TTC549 (cell line): Measurements from ENCODE around the gene CCM2L.
A peak's percentile ranks its signal among the peaks of the same experiment; 100 is the strongest.
"Not testable (repeated sequence)": the region's sequence is repeated elsewhere in the genome, so short reads cannot be mapped to it uniquely, and the experiment has no call there.

Experiments
- FAIRE-seq: peaks from 2 replicates; lab custom pipeline; 2012; peaks lifted over from hg19 to GRCh38; lab: Jason Lieb, UNC

Gene CCM2L

GRCh38 chr20:32031007-32031958 lies 21.0 kb downstream of the CCM2L start:
- peak; percentile 23 for FAIRE-seq

DNA sequence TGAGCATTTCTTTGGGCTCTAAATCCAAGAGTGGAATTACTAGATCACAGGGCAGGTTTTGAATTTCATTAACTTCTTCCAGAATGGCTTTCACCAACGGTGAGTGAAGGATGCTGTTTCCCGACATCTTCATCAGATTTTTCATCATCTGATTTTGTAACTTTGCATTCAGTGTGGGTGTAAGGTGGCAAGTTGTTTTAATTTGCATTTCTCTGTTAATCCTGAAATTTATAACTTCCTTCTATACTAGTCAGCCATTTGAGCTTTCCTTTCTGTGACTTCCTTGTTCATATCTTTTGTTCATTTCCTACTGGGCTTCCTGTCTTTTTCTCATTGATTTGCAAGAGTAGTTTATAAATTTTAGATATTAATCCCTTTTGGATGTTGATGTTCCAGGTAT lies 23.1 kb downstream of the CCM2L start:
- no peak for FAIRE-seq

DNA sequence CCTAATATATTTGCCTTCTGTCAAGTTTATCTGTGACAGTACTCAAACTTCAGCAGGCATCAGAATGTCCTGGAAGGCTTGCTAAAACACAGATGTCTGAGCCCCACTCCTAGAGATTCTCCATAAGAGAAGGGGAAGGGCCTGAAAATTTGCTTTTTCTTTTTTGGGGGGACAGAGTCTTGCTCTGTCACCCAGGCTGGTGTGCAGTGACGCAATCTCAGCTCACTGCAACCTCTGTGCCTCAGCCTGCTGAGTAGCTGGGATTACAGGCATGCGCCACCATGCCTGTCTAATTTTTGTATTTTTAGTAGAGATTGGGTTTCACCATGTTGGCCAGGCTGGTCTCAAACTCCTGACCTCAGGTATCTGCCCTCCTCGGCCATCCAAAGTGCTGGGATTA lies 23.5 kb downstream of the CCM2L start:
- FAIRE-seq, result not testable (repeated sequence)

DNA sequence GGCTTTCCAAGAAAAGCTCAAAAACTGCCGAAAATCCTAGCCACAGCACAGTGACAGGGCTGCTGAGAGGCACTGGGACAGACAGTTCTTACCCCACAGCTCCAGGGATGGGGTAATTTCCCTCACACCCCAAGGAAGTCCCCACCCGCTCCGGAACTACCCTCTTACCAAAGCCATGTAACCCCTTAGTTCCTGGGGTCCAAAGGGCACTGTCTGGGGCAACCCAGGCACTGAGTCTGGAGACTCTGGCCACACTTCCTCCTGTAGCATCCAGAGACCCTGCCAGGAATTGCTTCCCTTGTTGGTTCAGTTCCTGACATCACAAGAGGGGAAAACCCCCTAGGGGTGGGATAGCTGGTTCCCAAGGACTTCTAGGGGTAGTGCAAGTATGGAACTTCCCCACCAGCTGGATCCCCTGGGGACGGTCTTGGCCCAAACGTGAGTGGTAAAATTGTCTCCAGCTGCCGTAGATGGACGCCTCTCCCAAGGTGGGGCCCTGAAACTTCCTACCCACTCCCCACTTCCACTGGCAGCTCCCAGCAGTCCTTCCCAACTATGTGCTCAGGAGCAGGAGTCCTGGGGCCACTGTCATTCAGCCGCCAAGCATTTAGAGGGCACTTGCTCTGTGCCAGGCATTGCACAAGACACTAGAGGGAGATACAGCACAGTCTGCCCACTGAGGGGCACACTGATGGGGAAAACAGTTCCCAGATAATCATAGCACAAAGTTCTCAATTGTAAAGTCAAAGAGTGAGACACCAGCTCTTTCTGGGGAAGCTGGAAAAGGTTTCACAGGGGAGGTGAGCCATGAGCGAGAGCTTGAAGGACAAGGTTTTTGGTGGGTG lies 24.6 kb downstream of the CCM2L start:
- FAIRE-seq, result no peak

- no peak for FAIRE-seq
Measured at GRCh38 chr20:32035426-32035779, 25.2 kb downstream of the CCM2L start.

- no peak for FAIRE-seq
Measured at GRCh38 chr20:32036252-32036651, 26.0 kb downstream of the CCM2L start.

DNA sequence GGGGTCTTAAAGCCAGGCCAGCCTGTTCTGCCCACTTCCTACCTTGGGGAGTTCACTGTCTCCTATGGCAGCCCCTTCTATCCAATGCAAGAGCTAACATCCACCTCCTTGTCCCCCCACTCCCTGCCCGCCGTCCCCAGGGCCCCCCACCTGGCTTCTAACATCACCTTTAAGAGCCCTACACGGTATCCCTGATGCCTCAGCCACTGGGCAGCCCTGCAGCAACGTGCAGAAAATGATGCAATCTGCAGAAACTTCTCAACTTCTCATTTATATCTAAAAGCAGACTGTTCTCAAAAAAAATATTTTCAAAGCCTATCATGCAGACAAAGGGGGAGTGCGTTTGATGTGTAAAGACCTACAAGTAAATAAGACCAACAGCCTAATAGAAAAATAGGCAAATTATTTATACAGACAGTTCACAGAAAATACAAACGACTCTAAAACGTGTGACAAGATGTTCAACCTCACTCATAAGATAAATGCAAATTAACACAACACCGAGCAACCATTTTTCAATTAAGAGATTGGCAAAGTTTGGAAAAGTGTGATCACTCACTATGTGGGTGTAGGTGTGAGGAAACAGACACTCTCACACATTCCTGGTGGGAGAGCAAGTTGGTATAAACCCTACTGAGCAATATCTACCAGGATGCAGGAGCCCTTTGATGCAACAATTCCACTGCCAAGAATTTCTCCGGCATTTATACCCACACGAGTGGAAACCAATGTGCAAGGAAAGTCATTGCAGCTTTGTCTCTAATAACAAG lies 26.7 kb downstream of the CCM2L start:
- no peak for FAIRE-seq

DNA sequence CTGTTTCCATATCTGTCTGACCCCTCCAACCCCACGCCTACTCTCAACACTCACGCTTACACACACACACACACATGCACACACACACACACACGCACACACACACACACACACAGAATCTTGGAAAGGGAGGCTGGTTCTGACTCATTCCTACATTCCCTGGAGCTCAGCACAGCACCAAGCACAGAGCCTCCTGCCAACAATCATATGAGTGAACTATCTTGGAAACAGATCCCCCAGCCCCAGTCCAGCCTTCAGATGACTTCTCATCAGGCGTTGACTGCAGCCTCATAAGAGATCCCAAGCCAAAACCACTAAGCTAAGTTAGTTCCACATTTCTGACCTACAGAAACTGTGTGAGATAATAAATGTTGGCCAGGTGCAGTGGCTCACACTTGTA lies 27.7 kb downstream of the CCM2L start:
- FAIRE-seq, result no peak

DNA sequence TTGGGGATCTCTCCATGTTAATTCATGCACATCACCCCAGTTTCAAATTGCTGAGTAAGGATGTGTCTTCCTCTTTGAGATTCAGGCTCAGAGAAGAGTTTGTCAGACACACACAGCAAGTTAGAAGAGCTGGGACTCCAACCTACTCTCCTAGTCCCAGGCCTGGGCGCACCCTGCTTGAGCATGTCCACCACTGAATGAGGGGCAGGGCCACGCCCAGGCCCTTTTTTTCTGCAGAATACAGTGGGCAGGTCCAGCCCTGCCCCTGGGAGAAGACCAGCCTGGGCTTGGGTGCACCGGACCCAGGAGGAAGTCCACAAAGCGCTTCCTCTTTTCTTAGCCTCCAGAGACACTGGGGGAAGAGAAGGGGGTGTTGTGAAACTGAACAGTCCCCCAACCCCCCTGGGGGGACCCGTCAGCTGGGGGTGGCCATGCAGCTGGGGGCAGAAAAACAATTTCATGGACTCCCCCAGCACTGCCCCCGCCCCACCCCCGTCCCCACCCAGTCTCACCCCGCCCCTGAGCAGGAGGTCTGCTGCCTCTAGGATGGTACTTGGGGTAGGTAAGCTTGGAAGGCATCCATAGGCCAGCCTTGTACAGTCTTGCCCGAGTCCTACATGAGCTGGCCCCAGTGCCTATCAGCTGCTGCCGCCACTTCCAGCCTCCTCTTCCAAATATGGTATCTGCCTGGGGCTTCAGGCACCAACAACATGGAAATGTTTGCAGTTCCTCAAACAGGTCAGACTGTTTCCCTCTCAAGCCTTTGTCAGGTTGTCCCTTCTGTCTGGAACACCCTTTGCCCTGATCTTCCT lies 30.1 kb downstream of the CCM2L start:
- FAIRE-seq, result no peak

DNA sequence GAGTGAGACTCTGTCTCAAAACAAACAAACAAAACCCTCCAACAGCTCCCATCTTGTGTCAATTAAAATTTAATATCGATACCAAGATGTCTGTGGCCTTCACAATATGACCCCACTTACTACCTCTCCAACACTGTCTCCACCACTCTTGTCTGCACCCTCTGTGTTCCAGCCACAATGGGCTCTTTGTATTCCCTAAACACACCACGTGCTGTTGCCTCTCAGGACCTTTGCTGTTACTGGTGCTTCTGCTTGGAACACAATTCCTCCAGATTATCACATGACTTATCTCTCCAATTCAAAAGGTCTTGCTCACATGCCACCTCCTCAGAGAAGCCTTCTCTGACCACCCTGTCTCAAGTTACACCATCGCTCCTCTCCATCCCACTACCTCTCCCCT lies 35.8 kb downstream of the CCM2L start:
- no peak for FAIRE-seq

DNA sequence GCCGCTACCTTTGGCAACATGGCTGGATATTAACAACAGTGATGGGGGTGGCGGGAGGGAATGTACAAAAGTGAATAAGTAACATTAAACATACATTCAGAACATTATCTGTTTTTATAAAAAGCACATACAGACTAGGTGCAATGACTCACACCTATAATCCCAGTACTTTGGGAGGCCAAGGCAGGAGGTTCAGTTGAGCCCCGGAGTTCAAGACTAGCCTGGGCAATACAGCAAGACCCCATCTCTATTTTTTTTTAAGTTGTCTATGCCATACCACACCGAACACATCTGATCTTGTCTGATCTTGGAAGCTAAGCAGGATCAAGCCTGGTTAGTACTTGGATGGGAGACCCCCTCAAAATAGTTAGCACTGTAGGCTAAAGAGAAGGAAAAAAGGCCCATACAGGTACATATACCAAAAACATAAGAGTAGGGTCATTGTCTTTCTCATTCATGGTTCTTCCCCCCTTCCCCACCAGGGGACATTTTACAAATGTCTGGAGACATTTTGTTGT lies 40.1 kb downstream of the CCM2L start:
- no peak for FAIRE-seq

DNA sequence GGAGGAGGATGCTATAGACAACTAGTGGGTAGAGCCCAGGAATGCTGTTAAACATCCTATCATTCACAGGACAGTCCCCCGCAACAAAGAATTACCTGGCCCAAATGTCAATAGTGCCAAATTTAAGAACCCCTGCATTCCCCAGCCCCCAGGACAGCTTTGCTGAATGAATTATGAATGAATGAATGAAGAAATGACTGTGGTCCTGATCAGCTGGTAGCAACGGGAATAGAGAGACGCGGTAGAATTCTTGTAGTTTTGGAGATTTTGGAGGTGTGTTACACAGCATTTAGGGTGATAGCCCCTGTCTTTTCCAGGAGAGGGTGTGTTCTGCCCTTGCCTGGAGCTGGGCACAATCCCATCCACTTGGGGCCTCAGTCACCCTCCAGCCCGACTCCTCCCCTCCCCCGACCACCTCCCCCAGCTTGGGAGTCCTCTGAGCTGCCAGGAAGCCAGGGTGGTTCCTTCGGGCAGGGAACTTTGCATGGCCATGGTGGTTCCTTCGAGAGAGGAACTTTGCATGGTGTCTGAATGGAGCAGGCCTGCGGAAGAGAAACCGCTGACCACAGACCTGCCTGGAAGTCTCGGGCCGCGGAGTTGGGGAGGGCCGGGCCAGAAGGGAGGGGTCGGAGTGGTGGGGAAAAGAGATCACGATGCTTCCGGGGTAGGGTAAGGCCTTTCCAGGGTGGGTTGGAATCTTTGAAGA lies 40.8 kb downstream of the CCM2L start:
- FAIRE-seq, result no peak

- FAIRE-seq, result no peak
Measured at GRCh38 chr20:32051720-32052089, 41.5 kb downstream of the CCM2L start.

DNA sequence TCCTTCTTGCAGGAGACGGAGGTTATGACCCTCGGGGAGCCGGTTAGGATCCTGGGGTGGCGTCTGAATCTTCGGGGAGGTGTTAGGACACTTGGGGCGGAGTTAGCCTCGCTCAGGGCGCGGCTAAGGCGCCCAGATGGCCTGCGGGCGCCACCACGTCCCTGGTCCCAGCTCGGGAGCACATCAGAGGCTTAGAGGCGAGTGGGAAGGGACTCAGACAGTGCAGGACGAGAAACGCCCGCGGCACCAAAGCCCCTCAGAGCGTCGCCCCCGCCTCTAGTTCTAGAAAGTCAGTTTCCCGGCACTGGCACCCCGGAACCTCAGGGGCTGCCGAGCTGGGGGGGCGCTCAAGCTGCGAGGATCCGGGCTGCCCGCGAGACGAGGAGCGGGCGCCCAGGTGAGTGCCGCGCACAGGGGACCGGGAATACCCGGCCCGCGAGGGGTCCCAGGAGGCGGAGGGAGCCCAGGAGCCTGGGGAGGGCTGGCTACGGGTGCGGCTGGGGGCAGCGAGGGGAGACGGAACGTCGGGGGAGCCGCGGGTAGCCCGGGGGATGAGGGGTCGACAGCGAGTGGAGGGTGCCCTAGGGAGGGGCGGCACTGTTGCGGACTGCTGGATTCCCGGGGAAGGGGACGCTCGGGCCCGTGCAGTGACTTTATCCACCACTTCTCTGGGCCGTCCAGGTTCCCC lies 42.0 kb downstream of the CCM2L start, which contains the start of gene HCK:
Gene HCK, plus strand, starts transcription at position 153 of the 688 bp plus-strand sequence.
- no peak for FAIRE-seq

- no peak for FAIRE-seq
Measured at GRCh38 chr20:32052778-32053362, 42.6 kb downstream of the CCM2L start.

- FAIRE-seq, result no peak
Measured at GRCh38 chr20:32053648-32054047, 43.4 kb downstream of the CCM2L start.

DNA sequence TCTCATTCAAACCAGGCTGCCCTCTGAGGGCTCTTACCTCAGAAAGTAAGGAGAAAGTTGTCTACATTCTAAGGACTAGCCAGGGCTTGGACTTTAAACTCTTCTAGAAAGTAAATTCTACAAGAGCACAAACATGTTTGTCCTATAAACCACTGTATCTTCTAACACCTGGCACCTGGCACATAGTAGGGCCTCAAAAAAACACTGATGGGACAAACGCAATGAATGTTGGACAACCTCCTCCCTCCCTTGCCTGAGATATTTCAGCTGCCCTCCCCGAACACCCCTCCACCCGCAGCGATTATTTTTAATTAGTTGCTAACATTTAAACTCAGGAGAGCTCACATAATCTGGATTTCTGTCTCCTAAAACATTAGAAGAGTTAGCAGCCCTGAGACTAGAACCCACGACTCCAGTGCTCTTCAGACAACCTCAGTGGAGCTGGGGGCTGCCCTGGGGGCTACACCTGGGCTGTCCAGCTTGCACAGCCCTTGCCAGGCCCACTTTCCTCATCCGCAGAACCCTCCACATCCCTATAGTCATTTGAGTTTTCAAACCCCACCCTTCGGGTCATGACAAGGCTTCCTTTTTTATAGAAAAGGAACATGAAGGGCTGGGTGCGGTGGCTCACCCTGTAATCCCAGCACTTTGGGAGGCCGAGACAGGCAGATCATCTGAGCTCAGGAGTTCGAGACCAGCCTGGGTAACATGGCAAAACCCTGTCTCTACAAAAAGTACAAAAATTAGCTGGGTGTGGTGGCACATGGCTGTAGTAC lies 46.7 kb downstream of the CCM2L start:
- FAIRE-seq, result no peak

DNA sequence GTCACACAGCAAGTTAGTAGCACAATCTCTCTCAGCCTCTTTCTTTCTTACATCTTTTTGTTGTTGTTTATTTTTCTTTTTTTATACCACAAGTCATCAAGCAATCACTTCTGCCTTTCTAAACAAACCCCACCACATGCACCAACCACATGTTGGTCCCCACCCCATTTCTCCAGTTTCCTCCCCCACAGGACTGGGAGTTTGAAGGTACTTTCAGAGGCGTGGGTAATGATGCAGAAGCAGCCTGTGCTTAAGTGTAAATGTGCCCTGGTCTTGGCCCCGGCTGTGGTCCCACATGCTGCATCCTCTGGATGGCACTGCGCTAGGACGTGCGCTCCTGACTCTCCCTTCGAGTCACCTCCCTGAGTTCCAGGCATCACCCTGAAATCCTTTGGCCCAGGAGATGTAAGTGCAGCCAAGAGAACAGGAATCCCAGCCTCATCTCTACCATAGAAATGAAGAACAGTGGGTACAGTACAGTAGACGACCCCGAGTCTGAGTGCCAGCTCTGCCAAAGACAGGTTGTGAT lies 47.5 kb downstream of the CCM2L start:
- no peak for FAIRE-seq

DNA sequence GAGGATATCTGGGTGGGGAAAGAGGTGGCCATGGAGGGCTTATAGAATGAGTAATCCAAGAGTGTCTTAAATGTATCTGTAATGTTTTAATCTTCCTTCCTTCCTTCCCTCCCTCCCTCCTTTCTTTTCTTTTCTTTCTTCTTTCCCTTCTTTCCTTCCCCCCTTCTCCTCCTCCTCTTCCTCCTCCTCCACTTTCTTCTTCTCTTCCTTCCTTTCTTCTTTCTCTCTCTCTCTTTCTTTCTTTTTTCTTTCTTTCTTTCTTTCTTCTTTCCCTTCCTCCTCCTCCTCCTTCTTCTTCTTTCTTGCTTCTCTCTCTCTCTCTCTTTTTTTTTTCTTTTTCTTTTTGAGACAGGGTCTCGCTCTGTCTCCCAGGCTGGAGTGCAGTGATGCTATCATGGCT lies 49.0 kb downstream of the CCM2L start:
- FAIRE-seq, result no peak
